ENCODE measurements around the gene UGT2B28.

DNA sequence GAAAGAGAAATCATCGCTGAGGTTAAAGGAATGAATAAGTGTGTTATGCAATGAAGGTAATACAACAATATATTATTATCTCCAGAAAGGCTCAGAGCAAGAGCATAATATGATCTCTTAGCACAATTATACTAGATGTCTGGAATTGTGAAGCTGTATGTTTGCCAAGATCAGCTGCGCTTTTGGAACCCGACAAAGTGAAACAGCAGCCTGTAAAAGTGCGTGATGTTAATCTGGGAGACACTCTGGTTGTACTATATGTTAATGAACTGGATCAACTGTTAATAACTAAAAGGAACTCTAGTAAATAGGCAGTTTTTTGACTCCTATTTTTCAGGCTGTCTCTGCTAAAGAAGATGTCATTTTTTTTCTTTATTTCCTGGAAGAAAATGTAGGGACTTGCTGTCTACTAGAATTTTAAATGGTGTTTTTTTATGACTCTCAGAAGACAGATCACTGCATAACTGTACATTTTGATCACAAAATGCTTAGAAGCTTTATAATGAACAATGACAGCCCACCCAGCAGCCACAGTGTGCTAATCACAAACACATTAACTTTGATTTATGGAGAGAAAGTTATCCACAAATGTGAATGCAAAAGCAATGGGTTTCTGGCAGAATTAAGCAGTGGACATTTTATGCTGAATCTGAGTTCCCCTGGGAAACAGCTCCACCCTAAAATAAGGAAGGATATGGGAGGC lies 50.2 kb downstream of the UGT2B28 start:
- TF ChIP-seq, protein P1, sequence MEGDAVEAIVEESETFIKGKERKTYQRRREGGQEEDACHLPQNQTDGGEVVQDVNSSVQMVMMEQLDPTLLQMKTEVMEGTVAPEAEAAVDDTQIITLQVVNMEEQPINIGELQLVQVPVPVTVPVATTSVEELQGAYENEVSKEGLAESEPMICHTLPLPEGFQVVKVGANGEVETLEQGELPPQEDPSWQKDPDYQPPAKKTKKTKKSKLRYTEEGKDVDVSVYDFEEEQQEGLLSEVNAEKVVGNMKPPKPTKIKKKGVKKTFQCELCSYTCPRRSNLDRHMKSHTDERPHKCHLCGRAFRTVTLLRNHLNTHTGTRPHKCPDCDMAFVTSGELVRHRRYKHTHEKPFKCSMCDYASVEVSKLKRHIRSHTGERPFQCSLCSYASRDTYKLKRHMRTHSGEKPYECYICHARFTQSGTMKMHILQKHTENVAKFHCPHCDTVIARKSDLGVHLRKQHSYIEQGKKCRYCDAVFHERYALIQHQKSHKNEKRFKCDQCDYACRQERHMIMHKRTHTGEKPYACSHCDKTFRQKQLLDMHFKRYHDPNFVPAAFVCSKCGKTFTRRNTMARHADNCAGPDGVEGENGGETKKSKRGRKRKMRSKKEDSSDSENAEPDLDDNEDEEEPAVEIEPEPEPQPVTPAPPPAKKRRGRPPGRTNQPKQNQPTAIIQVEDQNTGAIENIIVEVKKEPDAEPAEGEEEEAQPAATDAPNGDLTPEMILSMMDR (IDR thresholded peaks at IDR 0.05), result no peak
- no peak for TF ChIP-seq POLR2A (IDR thresholded peaks at IDR 0.05)
